GM19193 (cell line): Measurements from ENCODE around the gene SPRED3.

Experiments
- POLR2A ChIP-seq: IDR thresholded peaks from 4 replicates; pipeline ENCODE4 v1.6.1; 2011; ENCODE audit not compliant: insufficient read depth, insufficient read length; ENCODE audit errors: extremely low read depth

Gene SPRED3

GRCh38 chr19:38445362-38445761, 56.9 kb downstream of the SPRED3 start:
- no peak for TF ChIP-seq POLR2A

- TF ChIP-seq POLR2A: no peak
Observed at GRCh38 chr19:38448225-38448624, 59.7 kb downstream of the SPRED3 start.
